Epithelial cell of proximal tubule (primary cell): ENCODE data around the gene CFAP65. TPM values are rescaled to one million over a fixed set of nuclear protein-coding genes. Genes with fewer than 3 reads are reported as not detected.
A peak's percentile ranks its signal among the peaks of the same experiment; 100 is the strongest.

Experiments
- DNase-seq: peaks from one replicate; pipeline ENCODE4 v3.0.0-alpha.2; 2011; ENCODE audit warnings: low read depth
- H3K4me3 ChIP-seq: 2 replicates; pipeline ENCODE4 v1.5.1; 2011; ENCODE audit warnings: low read depth, mild to moderate bottlenecking, low read length
- total RNA-seq: library from RNA; depleted of rRNA; stranded (reverse); fragments of >200 nt; gene quantifications from 2 replicates; pipeline ENCODE4 v1.2.3, GENCODE V29; 2015
- TF ChIP-seq, protein P1 (sequence below): conservative IDR thresholded peaks from 2 replicates; pipeline ENCODE4 v1.5.1; 2012; ENCODE audit warnings: low read depth, mild to moderate bottlenecking, low read length

Gene CFAP65
- total RNA-seq, 1 donor from 2014 or later: 1.1 TPM

DNA sequence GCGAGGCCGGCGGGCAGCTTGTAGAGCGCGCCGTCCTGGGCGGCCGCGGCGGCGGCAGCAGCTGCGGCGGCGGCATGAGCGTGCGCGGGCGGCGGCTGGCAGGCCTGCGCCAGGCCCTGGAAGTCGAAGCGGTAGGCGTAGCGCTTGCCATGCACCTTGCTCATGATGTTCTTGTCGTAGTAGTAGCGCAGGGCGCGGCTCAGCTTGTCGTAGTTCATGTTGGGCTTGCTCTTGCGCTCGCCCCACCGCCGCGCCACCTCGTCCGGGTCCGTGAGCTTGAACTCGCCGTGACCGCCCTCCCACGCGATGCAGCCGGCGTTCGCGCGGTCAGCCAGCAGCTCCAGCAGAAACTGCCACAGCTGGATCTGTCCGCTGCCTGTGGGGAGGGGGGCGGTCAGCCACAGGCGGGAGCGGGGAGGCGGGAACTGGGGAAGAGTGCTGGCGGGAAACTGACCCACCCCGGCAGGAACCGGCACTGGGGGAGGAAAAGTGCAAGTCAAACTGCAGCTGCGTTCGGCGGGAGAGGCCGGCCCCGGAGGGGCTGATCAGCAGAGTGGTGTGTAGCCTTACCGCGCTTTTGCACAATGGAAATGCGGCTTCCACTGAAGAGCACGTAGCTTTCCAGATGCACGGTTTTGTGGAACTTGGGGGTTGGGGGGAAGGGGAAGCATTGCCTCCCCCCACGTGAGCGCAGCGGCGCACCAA, 59.3 kb downstream of the CFAP65 start:
- no peak overlapping the region for H3K4me3 ChIP-seq
- DNase-seq: no peak
- TF ChIP-seq, protein P1, sequence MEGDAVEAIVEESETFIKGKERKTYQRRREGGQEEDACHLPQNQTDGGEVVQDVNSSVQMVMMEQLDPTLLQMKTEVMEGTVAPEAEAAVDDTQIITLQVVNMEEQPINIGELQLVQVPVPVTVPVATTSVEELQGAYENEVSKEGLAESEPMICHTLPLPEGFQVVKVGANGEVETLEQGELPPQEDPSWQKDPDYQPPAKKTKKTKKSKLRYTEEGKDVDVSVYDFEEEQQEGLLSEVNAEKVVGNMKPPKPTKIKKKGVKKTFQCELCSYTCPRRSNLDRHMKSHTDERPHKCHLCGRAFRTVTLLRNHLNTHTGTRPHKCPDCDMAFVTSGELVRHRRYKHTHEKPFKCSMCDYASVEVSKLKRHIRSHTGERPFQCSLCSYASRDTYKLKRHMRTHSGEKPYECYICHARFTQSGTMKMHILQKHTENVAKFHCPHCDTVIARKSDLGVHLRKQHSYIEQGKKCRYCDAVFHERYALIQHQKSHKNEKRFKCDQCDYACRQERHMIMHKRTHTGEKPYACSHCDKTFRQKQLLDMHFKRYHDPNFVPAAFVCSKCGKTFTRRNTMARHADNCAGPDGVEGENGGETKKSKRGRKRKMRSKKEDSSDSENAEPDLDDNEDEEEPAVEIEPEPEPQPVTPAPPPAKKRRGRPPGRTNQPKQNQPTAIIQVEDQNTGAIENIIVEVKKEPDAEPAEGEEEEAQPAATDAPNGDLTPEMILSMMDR: no peak

DNA sequence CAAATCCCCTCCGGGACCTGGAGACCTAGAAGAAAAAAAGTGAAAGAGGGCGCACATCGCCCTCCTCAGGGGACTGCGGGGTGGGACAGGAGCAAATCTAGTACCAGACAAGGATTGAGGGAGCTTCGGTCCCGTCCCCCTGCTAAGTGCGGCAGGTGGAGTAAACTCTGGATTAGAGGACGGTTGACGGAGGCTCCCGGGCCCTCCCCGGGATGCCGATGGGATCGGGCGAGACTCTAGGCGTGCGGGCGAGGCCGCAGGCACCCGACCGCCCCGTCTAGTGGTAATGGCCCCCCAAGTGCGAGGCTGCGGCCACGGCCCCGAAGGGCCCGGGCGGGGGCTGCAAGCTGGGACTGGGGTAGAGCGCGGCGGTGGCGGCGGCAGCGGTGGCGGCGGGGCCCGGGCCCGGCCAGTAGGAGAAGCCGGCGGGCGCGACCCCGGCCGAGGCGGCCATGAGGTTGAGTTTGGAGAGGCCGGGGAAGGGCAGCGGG, 59.9 kb downstream of the CFAP65 start:
- DNase-seq: no peak
- TF ChIP-seq, protein P1: peak; percentile 14
- no peak overlapping the region for H3K4me3 ChIP-seq

DNA sequence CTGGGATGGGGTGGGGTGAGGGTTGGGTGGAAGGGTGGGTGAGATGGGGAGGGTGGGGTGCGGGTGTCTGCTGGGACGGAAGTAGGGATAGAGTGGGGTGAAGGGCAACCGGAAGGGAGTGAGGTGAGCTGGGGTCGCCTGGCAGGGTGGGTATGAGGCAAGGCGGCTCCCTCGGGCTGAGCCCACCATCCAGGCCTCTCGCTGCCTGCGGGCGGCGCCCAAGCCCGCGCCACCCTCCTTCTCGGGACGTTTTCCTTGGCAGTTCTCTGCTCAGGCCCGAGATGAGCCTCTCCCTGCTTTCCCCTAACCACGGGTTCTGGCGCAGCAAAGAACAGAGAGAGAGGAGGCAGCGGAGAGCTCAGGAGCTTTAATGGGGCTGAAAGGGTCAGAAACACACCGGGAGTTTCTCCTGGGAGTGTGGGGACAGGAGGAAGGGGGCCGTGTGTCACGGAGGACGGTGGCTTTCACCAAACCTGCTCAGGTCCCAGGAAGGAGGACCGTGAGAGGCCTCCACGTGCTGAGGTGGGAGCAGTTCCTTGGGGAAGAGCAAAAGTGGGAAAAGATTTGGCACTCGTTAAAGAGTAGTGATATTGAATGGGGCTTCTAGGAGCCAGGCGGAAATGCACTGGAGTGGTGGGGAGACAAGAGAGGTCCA, 60.5 kb downstream of the CFAP65 start:
- TF ChIP-seq, protein P1: no peak
- no peak for DNase-seq
- no peak overlapping the region for H3K4me3 ChIP-seq

DNA sequence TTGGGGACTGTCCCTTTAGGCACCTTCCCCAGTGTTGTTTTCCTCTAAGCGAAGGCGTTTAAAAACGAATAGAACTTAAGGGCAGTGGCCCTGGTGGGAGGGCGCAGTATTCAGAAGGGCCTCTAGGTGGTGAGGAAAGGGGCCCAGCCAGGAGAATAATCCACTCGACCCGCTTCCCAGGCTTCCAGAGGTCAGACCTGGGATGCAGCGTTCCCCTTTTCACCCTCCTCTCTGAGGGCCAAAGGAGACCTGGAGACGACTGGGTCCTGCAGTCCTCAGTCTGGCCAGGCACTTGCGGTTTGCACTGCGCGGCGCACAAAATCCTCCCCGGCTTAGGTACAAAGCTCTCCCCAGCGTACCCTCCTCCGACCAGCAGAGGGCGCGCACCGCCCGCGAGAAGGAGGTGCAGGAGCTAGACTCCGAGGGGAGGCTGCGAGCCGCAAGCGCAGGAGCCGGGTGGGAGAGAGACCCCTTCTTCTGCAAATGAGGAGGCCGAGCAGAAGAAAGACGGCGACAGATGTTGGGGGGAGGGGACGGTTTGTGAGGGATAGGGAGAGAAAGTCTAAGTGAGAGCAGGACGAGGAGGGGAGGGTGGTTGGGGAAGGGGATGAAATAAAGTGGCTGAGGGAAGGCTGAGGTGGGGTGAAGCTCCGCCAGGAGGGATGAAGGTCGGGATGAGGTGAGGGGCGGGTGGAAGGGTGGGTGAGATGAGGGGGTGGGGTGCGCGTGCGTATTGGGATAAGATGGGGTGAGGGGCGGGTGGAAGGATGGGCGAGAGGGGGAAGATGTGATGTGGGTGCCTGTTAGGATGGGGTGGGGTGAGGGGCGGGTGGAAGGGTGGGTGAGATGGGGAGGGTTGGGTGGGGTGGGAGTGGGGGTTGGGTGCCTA, 61.2 kb downstream of the CFAP65 start:
- H3K4me3 ChIP-seq: peak overlapping the region; percentile 46
- TF ChIP-seq, protein P1: peak; percentile 86
- DNase-seq: peak; percentile 29

DNA sequence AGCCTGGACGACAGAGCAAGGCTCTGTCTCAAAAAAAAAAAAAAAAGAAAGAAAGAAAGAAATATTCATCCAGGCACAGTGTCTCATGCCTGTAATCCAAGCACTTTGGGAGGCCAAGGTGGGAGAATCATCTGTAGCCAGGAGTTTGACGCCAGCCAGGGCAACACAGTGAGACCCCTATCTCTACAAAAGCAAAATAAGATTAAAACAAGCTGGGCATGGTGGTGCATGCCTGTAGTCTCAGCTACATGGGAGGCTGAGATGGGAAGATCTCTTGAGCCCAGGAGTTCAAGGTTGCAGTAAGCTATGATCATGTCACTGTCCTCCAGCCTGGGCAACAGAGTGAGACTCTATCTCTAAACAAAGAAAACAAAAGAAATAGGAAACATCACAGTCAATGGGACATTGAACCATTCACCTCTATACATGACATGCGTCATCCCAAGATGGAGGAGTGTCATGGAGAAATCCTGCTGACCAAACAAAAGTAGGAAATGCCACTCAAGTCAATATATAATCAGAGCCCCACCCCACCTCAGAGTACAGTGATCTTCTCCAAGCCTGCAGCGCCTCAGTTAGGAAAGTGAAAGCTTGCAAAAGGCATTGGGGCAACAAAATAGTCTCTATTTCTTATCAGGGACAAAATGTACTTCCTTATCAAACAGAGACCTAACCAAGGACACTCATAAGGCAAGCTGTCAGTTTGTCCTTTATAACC, 66.1 kb downstream of the CFAP65 start:
- TF ChIP-seq, protein P1: no peak
- no peak for DNase-seq
- no peak overlapping the region for H3K4me3 ChIP-seq

DNA sequence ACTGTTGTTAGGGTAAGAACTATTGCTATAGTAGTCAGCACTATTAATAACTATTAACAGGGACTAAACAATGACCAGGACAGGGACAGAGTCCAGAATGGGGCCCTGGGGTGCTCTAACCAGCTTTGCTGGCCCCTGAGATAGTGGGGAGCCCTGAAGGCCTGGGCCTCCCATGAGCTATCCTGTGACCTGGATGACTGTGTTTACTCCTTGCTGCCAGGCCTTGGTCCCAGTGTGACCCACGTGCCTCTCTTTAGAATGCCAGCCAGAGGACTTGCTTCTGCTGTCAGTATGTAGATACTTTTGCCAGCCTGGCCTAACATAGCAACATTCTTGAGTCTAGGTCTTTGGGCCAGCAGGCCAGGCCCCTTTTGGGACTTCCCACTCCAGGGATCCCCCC, 70.4 kb downstream of the CFAP65 start:
- no peak for DNase-seq
- no peak overlapping the region for H3K4me3 ChIP-seq
- TF ChIP-seq, protein P1: no peak
